Mesenteric fat pad (tissue), 1 donor: Measurements from ENCODE around the gene OR5H2. TPM values are rescaled to one million over a fixed set of nuclear protein-coding genes. Genes with fewer than 3 reads are reported as not detected.
"Not testable (repeated sequence)": the region's sequence is repeated elsewhere in the genome, so short reads cannot be mapped to it uniquely, and the experiment has no call there.

Experiments used
- DNase-seq: peaks from one replicate; pipeline ENCODE4 v3.0.0-alpha.2; 2020; ENCODE audit warnings: low spot score
- long read RNA-seq: library from polyadenylated mRNA; unstranded; transcript quantifications from one replicate; pipeline ENCODE4 v2.0.0, GENCODE V29; 2020
- total RNA-seq: library from RNA; stranded (reverse); fragmentation: NEBNext Ultra II Directional; extraction: Animal tissue kit (Norgen Biotek cat#: 25700); gene quantifications from one replicate; pipeline ENCODE4 v1.2.1, GENCODE V29; 2021
- donor health status: DM: yes; HTN: yes; CAD: no.

The OR5H2 gene
- total RNA-seq: not detected
- long read RNA-seq: 0 reads

GRCh38 chr3:98282205-98282604 lies at the start of gene OR5H2:
TSS of gene OR5H2 (plus strand) at chr3:98282505. CDS start at chr3:98282903, 398 bp downstream.
- DNase-seq: no peak

- DNase-seq: no peak
These were observed 48.8 kb upstream of the OR5H2 start for GRCh38 chr3:98233468-98233867.

GRCh38 chr3:98240131-98240530 lies 42.2 kb upstream of the OR5H2 start:
- DNase-seq: no peak

GRCh38 chr3:98242155-98242554 lies 40.1 kb upstream of the OR5H2 start:
- no peak for DNase-seq

GRCh38 chr3:98243843-98244242 lies 38.5 kb upstream of the OR5H2 start:
- no peak for DNase-seq

- DNase-seq: no peak
These were observed 36.2 kb upstream of the OR5H2 start for GRCh38 chr3:98246142-98246541.

GRCh38 chr3:98256026-98256425 lies 26.3 kb upstream of the OR5H2 start:
- DNase-seq: not testable (repeated sequence)

GRCh38 chr3:98259707-98260106 lies 22.6 kb upstream of the OR5H2 start:
- no peak for DNase-seq

GRCh38 chr3:98262046-98262445 lies 20.3 kb upstream of the OR5H2 start:
- no peak for DNase-seq

- no peak for DNase-seq
These were observed 18.4 kb upstream of the OR5H2 start, which contains the start of gene OR5H6 for GRCh38 chr3:98263944-98264343. TSS of gene OR5H6 (plus strand) at chr3:98264244. CDS start at chr3:98264333, 89 bp downstream.

GRCh38 chr3:98269846-98270245 lies 12.5 kb upstream of the OR5H2 start:
- no peak for DNase-seq

- no peak for DNase-seq
These were observed 10.2 kb upstream of the OR5H2 start for GRCh38 chr3:98272126-98272525.

GRCh38 chr3:98274914-98275313 lies 7.4 kb upstream of the OR5H2 start:
- DNase-seq: no peak

- no peak for DNase-seq
These were observed 8.6 kb downstream of the OR5H2 start for GRCh38 chr3:98290916-98291315.

- no peak for DNase-seq
These were observed 9.1 kb downstream of the OR5H2 start for GRCh38 chr3:98291332-98291957.

- DNase-seq: no peak
These were observed 39.8 kb downstream of the OR5H2 start for GRCh38 chr3:98322101-98322500.

GRCh38 chr3:98322686-98323085 lies 40.4 kb downstream of the OR5H2 start:
- DNase-seq: no peak

- no peak for DNase-seq
These were observed 41.1 kb downstream of the OR5H2 start for GRCh38 chr3:98323425-98323824.

GRCh38 chr3:98325055-98325454 lies 42.8 kb downstream of the OR5H2 start:
- DNase-seq: no peak

GRCh38 chr3:98326105-98326893 lies 44.0 kb downstream of the OR5H2 start:
- no peak for DNase-seq

- DNase-seq: no peak
These were observed 44.6 kb downstream of the OR5H2 start for GRCh38 chr3:98326945-98327344.

GRCh38 chr3:98328933-98329332 lies 46.6 kb downstream of the OR5H2 start:
- DNase-seq: no peak
